Psoas muscle (tissue), 8 donors: ENCODE results near the gene EEF1AKMT1. TPM values are rescaled to one million over a fixed set of nuclear protein-coding genes. Genes with fewer than 3 reads are reported as not detected.

Source experiments
- ATAC-seq, 4 donors: fragments of 200-7000 bp; cut with Tn5 transposase; one replicate each; pipeline ENCODE4 v1.9.1; 2020; ENCODE audit warnings: moderate library complexity in 3 of 4, mild to moderate bottlenecking in 2 of 4
- DNase-seq, 2 donors: peaks; one replicate each; pipeline ENCODE4 v3.0.0-alpha.2; 2020
- H3K27ac ChIP-seq: fragments of 200-600 bp; one replicate; pipeline ENCODE4 v1.8.0; 2022
- H3K27me3 ChIP-seq, 3 donors: fragments of 200-600 bp in 1 of 3; one replicate each; pipeline versions ENCODE4 v1.6.1 to v1.8.0; 2013 to 2022; ENCODE audit warnings: low read length in 2 of 3, mild to moderate bottlenecking in 2 of 3, moderate library complexity in 1 of 3; ENCODE audit not compliant: insufficient read depth in 3 of 3
- H3K36me3 ChIP-seq, 2 donors: fragments of 200-600 bp in 1 of 2; one replicate each; pipeline versions ENCODE4 v1.6.1 to v1.8.0; 2013 to 2022; ENCODE audit warnings: low read depth in 1 of 2, mild to moderate bottlenecking in 1 of 2, moderate library complexity in 1 of 2; ENCODE audit not compliant: insufficient read depth in 1 of 2
- H3K4me1 ChIP-seq: fragments of 200-600 bp; one replicate; pipeline ENCODE4 v1.8.0; 2022
- H3K4me3 ChIP-seq: fragments of 200-600 bp; one replicate; pipeline ENCODE4 v1.8.0; 2022; ENCODE audit warnings: mild to moderate bottlenecking
- H3K9me3 ChIP-seq: fragments of 200-600 bp; one replicate; pipeline ENCODE4 v1.8.0; 2022
- WGBS, 3 donors: extraction: QIAGEN DNeasy Blood & Tissue Kit; methylation state at CpG; one replicate each; pipeline versions ENCODE4 v1.1.6 to v1.1.7; 2013; 5-methylcytosine and 5-hydroxymethylcytosine counted together
- intact Hi-C, 2 donors: fragments of 100-400 bp; cut with DNase I; formaldehyde crosslinking; loops; one replicate each; pipeline versions ENCODE4 v1.11.0 to v1.14.2; 2022
- polyA plus RNA-seq, 3 donors: library from polyadenylated mRNA; stranded (reverse); fragments of 200-250 nt; gene quantifications; one replicate each; pipeline ENCODE4 v1.2.3, GENCODE V29; 2013
- total RNA-seq, 4 donors: library from RNA; stranded (reverse); fragmentation: NEBNext Ultra II Directional in 2 of 4; extraction: Animal tissue kit (Norgen Biotek cat#: 25700) in 2 of 4; gene quantifications; one replicate each; pipeline versions ENCODE4 v1.2.1 to v1.2.4, GENCODE V29; 2021 to 2023
- TF ChIP-seq, protein P1 (sequence below): fragments of 200-600 bp; IDR thresholded peaks from one replicate; pipeline ENCODE4 v1.8.0; 2022; ENCODE audit warnings: antibody characterized with exemption
- donor health status: healthy with polysubstance abuse.
- donor health status: DM: no; HTN: no; CAD: no; lungs with moderate emphysema.
- donor health status: Bipolar disorder and iron deficiency.
- donor health status: healthy.
- donor health status: DM: yes; HTN: yes; CAD: no.
- donor health status: DM: no; HTN: no; CAD: no.
- donor health status: DM: no; HTN: no; CAD: no.
- donor health status: DM: yes; HTN: yes; CAD: no.

The EEF1AKMT1 gene
- total and polyA plus RNA-seq, 7 donors, result 5.1 to 9.9 (median 8.2) TPM

DNA sequence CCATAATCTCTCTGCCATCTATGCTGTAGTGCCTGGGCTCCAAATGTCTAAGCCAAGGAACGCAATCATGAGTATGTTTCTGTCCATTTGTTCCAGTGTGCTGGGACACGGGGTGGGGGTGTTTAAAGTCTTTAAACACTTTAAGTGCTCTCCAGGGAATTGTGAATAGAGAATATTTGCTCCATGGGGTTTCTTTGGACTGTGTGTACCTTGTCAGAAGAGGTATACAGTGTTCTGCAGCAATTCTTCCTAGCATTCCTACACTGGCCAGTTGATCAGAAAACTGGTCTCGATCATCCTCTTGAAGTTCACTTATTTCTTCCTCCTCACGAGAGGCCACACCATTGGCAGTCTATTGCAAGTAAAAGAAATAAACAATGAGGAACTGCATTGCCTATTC is 35.1 kb upstream of the EEF1AKMT1 start:
- Histone ChIP-seq H3K36me3 (peaks cover 2 to 54% of the 10 kb centered on the region in 2 donors), H3K4me1 (peaks cover 11% of the 10 kb centered on the region), H3K9me3 (no peaks in the 10 kb centered on the region), H3K27ac (no peak overlapping the region), H3K4me3 (no peak overlapping the region), H3K27me3 (no peaks in the 10 kb centered on the region)
- intact Hi-C loops, result no loop called here
- TF ChIP-seq, protein P1, sequence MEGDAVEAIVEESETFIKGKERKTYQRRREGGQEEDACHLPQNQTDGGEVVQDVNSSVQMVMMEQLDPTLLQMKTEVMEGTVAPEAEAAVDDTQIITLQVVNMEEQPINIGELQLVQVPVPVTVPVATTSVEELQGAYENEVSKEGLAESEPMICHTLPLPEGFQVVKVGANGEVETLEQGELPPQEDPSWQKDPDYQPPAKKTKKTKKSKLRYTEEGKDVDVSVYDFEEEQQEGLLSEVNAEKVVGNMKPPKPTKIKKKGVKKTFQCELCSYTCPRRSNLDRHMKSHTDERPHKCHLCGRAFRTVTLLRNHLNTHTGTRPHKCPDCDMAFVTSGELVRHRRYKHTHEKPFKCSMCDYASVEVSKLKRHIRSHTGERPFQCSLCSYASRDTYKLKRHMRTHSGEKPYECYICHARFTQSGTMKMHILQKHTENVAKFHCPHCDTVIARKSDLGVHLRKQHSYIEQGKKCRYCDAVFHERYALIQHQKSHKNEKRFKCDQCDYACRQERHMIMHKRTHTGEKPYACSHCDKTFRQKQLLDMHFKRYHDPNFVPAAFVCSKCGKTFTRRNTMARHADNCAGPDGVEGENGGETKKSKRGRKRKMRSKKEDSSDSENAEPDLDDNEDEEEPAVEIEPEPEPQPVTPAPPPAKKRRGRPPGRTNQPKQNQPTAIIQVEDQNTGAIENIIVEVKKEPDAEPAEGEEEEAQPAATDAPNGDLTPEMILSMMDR, result no peak
- 73 to 77% (median 76%) methylated on average over 4 of the region's 4 CpGs for WGBS, 3 donors
- DNase-seq (no peak), ATAC-seq (no peak)

DNA sequence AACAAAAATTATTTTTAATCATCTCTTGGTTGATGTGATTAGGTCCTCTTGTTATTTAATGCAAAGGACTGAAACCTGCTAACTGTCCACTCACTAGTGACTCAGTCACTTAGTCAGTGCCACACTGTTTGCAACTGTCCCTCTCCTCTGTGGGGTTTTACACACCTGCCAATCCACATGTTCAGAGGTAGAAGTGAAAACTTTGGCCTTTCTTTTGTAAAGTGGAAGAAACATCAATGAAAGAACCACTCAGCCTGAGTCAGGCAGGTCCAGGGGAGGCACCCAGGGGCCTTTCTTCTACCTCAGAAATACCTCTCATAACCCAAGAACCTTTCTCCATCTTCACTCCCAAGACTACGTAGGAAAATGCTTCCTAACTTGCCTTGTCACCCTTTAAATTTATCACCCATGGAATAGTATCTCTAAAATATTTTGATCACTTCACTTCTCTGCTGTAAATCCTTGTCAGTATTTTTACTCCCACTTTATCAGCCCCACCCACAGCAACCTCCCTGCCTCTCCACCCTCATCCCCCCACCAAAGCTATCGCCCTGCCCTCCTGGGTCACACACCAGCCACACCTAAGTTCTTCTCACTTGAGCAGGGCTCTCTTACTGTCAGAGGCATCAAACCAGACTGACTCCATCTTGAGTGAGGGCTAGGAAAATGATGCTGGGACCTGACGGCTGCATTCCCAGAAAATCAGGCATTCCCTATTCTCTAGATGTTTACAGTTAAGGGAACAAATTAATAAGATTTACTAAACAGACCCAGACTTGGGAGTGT is 29.6 kb upstream of the EEF1AKMT1 start:
- TF ChIP-seq, protein P1, result no peak
- WGBS, 3 donors, result 80 to 87% (median 84%) methylated on average over 3 of the region's 3 CpGs
- H3K9me3 ChIP-seq, result no peaks in the 10 kb centered on the region
- H3K36me3 ChIP-seq, result peaks cover 0 to 86% of the 10 kb centered on the region in 2 donors
- H3K4me3 ChIP-seq, result no peak overlapping the region
- H3K4me1 ChIP-seq, result no peaks in the 10 kb centered on the region
- H3K27ac ChIP-seq, result peak overlapping the region; percentile 56
- peak in 2 of 4 donors; percentile 54 to 62 for ATAC-seq
- intact Hi-C loops, result no loop called here
- no peak for DNase-seq
- no peaks in the 10 kb centered on the region for H3K27me3 ChIP-seq

DNA sequence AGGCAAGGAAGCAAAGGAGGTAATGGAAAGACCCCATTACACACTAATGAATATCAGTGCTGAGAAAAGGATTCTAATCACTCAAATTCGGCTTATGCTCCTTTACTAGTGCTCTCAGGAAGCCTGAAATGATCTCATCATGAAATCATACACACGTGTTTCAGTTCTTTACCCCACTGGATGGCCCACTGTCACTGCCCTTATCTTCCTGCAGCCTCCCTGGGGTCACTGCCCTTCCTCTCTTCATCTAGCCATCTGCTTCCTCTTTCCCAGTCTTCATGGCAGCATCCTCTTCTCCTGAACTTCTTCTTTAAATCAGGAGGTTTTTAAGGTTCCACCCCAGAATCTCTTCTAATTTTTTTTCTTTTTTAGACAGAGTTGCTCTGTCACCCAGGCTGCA is 27.9 kb upstream of the EEF1AKMT1 start:
- Histone ChIP-seq H3K9me3 (no peaks in the 10 kb centered on the region), H3K36me3 (peaks cover 0 to 85% of the 10 kb centered on the region in 2 donors), H3K4me1 (peaks cover 7% of the 10 kb centered on the region), H3K27me3 (no peaks in the 10 kb centered on the region), H3K27ac (no peak overlapping the region), H3K4me3 (no peak overlapping the region)
- no peak for ATAC-seq
- TF ChIP-seq, protein P1, result no peak
- 40 to 54% (median 44%) methylated on average over 2 of the region's 2 CpGs for WGBS, 3 donors
- DNase-seq, result no peak
- intact Hi-C loops, result no loop called here

DNA sequence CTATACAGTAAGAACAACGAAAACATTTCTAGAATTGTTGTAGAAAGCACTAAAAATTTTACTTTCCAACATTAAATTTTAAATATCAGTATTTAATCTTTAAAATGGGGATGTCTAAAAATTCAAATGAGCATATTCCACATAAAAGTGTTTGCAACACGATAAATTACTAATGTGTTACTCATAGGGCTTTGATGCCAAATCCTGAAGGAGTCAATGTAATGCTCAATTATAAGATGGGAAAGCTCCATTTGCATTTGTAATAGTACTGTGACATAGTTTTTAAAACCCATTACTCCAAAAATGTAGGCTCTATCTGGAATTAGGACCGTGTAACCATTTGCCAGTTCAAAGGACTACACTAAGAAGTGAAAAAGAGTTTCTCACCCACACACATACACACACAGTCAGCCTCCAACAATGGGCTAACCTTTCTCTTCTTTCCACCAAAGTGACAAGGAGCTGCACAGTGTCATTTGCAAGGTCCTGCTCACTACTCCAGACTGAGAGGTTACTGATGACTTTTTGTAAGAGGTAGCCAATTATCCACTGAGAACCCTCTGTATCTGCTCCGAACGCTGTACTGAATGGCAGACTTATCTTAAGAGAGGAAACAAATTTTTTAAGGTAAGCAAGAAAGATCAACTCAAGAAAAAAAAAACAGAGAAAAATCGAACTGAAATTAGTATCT is 26.1 kb upstream of the EEF1AKMT1 start:
- TF ChIP-seq, protein P1, result no peak

More for the DNA sequence above, 26.1 kb upstream of the EEF1AKMT1 start:
- intact Hi-C loops, result no loop called here
- peaks cover 0 to 87% of the 10 kb centered on the region in 2 donors for H3K36me3 ChIP-seq
- no peaks in the 10 kb centered on the region for H3K9me3 ChIP-seq
- 66 to 73% (median 66%) methylated on average over 6 of the region's 6 CpGs for WGBS, 3 donors
- DNase-seq, result no peak
- H3K27ac ChIP-seq, result peak overlapping the region; percentile 4
- H3K27me3 ChIP-seq, result no peaks in the 10 kb centered on the region
- peaks cover 7% of the 10 kb centered on the region for H3K4me1 ChIP-seq
- H3K4me3 ChIP-seq, result no peak overlapping the region
- ATAC-seq, result peak in 3 of 4 donors; percentile 19 to 27 (median 20)
